K562 (cell line): ENCODE results near the gene ZNF426. TPM values are rescaled to one million over a fixed set of nuclear protein-coding genes. Genes with fewer than 3 reads are reported as not detected.

ENCODE experiments used
- C11orf30 ChIP-seq: fragments of 450-650 bp; IDR thresholded peaks from 2 replicates; pipeline ENCODE4 v1.6.1; 2016; ENCODE audit warnings: low read depth, mild to moderate bottlenecking
- CBX3 ChIP-seq, 2 experiments: IDR thresholded peaks; 1 replicate in 1 of 2; 2 replicates in 1 of 2; pipeline ENCODE4 v1.6.1; 2012; ENCODE audit warnings: inconsistent platforms in 2 of 2, low read length in 2 of 2, borderline replicate concordance in 1 of 2, control low read depth in 1 of 2
- CHD4 ChIP-seq: fragments of 200-600 bp; sonication (generic); IDR thresholded peaks from 3 replicates; pipeline ENCODE4 v1.6.1; 2012; ENCODE audit warnings: low read depth, mild to moderate bottlenecking, mixed read lengths, low read length, inconsistent platforms; ENCODE audit not compliant: insufficient read depth, insufficient replicate concordance, poor library complexity, severe bottlenecking
- CXXC5 ChIP-seq: fragments of 250-450 bp; sonication (Bioruptor Pico); IDR thresholded peaks from 2 replicates; pipeline ENCODE4 v1.8.0; 2022; ENCODE audit warnings: inconsistent platforms, mild to moderate bottlenecking, moderate library complexity
- ESRRB ChIP-seq: fragments of 250-450 bp; sonication (Bioruptor Pico); IDR thresholded peaks from 2 replicates; pipeline ENCODE4 v1.5.0; 2020; ENCODE audit warnings: mild to moderate bottlenecking, moderate library complexity, borderline replicate concordance
- EWSR1 ChIP-seq: fragments of 450-650 bp; IDR thresholded peaks from 2 replicates; pipeline ENCODE4 v1.6.1; 2018; ENCODE audit warnings: borderline replicate concordance, mild to moderate bottlenecking, low read depth, moderate library complexity; ENCODE audit not compliant: partially characterized antibody
- GABPB2 ChIP-seq: fragments of 250-450 bp; sonication (Bioruptor Pico); conservative IDR thresholded peaks from 2 replicates; pipeline ENCODE4 v1.5.1; 2021; ENCODE audit warnings: mild to moderate bottlenecking
- HEY1 ChIP-seq: fragments of 250-450 bp; sonication (Bioruptor Pico); IDR thresholded peaks from 2 replicates; pipeline ENCODE4 v1.5.0; 2020; ENCODE audit warnings: mild to moderate bottlenecking, moderate library complexity, borderline replicate concordance
- KAT8 ChIP-seq: fragments of 450-650 bp; IDR thresholded peaks from 2 replicates; pipeline ENCODE4 v1.6.1; 2016; ENCODE audit warnings: low read depth, mild to moderate bottlenecking
- NRF1 ChIP-seq, 2 experiments: fragments of 450-650 bp; IDR thresholded peaks in 1 of 2; conservative IDR thresholded peaks in 1 of 2; 2 replicates each; pipeline ENCODE4 v1.6.1; 2014; ENCODE audit warnings: mild to moderate bottlenecking in 2 of 2
- PCBP1 ChIP-seq: fragments of 200-400 bp; formaldehyde crosslinking; IDR thresholded peaks from 2 replicates; pipeline ENCODE4 v1.6.1; 2018; ENCODE audit warnings: mild to moderate bottlenecking, low read depth, low read length; ENCODE audit not compliant: poor library complexity, severe bottlenecking
- RBM14 ChIP-seq: fragments of 200-400 bp; formaldehyde crosslinking; IDR thresholded peaks from 2 replicates; pipeline ENCODE4 v1.6.1; 2018; ENCODE audit warnings: low read depth, mild to moderate bottlenecking, low read length, moderate library complexity, borderline replicate concordance; ENCODE audit not compliant: insufficient read depth
- RBM22 ChIP-seq: fragments of 200-400 bp; formaldehyde crosslinking; IDR thresholded peaks from 2 replicates; pipeline ENCODE4 v1.6.1; 2018; ENCODE audit warnings: low read length, low read depth; ENCODE audit not compliant: poor library complexity, severe bottlenecking
- SIN3B ChIP-seq: fragments of 450-650 bp; IDR thresholded peaks from 2 replicates; pipeline ENCODE4 v1.6.1; 2017; ENCODE audit warnings: low read depth, mild to moderate bottlenecking, moderate library complexity
- TEAD1 ChIP-seq, 2 experiments: fragments of 450-650 bp in 1 of 2; sonication (generic) in 1 of 2; formaldehyde crosslinking; IDR thresholded peaks; 2 replicates each; pipeline versions ENCODE4 v1.4.0 to v1.8.0; 2020 to 2022; ENCODE audit warnings: mild to moderate bottlenecking in 2 of 2, missing genetic modification reagents in 1 of 2
- ZNF274 ChIP-seq: IDR thresholded peaks from 2 replicates; pipeline ENCODE4 v1.6.1; 2011; ENCODE audit warnings: low read depth, mild to moderate bottlenecking, low read length, moderate library complexity, borderline replicate concordance
- ZNF584 ChIP-seq: fragments of 200-800 bp; sonication (Bioruptor generic); IDR thresholded peaks from 2 replicates; pipeline ENCODE4 v1.6.1; 2016; ENCODE audit warnings: low read depth, mild to moderate bottlenecking, missing genetic modification characterization, missing compliant biosample characterization
- ZNF76 ChIP-seq: fragments of 250-450 bp; sonication (Bioruptor Pico); IDR thresholded peaks from 2 replicates; pipeline ENCODE4 v1.4.0; 2020; ENCODE audit warnings: mild to moderate bottlenecking, moderate library complexity, borderline replicate concordance
- polyA plus RNA-seq, 8 experiments: library from polyadenylated mRNA; depleted of rRNA in 4 of 8; stranded (reverse) in 5 of 8; unstranded in 3 of 8; fragments of >200 nt; fragmentation: Nextera tagmentation in 2 of 8; fragmentation: Illumina TruSeq in 1 of 8; extraction: Ambion mirVana in 2 of 8; extraction: Trizol in 1 of 8; gene quantifications; 2 replicates each; pipeline versions ENCODE4 v1.2.1 to v1.2.3, GENCODE V29; 2011 to 2014; ENCODE audit warnings: inconsistent platforms in 1 of 8, missing spikeins in 1 of 8
- total RNA-seq, 7 experiments: library from RNA; depleted of rRNA in 6 of 7; stranded (reverse); fragments of >200 nt in 6 of 7; fragmentation: Illumina TruSeq in 2 of 7; extraction: Trizol in 2 of 7; gene quantifications; 2 replicates each; pipeline versions ENCODE4 v1.2.1 to v1.2.3, GENCODE V29; 2011 to 2021; ENCODE audit warnings: low replicate concordance in 1 of 7
- TF ChIP-seq, protein P1 (sequence below): fragments of 250-450 bp; sonication (Bioruptor Pico); IDR thresholded peaks from 2 replicates; pipeline ENCODE4 v1.5.1; 2021; ENCODE audit warnings: mild to moderate bottlenecking
- TF ChIP-seq, protein P2 (sequence below): sonication (generic); formaldehyde crosslinking; IDR thresholded peaks from 2 replicates; pipeline ENCODE4 v1.9.0; 2022; ENCODE audit warnings: mild to moderate bottlenecking, missing genetic modification reagents
- TF ChIP-seq, protein P3 (sequence below), 3 experiments: fragments of 200-800 bp in 1 of 3; sonication (Bioruptor generic) in 1 of 3; sonication (generic) in 1 of 3; formaldehyde crosslinking in 1 of 3; IDR thresholded peaks; 2 replicates each; pipeline versions ENCODE4 v1.6.1 to v1.8.0; 2016 to 2022; ENCODE audit warnings: mild to moderate bottlenecking in 2 of 3, missing compliant biosample characterization in 2 of 3, missing genetic modification characterization in 2 of 3, missing genetic modification reagents in 1 of 3

Gene ZNF426
- total and polyA plus RNA-seq, 9 of the 15 experiments (the other 6 are each of a cell fraction or from before 2014, with no cell fraction given), result 3.2 to 14.3 (median 6.9) TPM

DNA sequence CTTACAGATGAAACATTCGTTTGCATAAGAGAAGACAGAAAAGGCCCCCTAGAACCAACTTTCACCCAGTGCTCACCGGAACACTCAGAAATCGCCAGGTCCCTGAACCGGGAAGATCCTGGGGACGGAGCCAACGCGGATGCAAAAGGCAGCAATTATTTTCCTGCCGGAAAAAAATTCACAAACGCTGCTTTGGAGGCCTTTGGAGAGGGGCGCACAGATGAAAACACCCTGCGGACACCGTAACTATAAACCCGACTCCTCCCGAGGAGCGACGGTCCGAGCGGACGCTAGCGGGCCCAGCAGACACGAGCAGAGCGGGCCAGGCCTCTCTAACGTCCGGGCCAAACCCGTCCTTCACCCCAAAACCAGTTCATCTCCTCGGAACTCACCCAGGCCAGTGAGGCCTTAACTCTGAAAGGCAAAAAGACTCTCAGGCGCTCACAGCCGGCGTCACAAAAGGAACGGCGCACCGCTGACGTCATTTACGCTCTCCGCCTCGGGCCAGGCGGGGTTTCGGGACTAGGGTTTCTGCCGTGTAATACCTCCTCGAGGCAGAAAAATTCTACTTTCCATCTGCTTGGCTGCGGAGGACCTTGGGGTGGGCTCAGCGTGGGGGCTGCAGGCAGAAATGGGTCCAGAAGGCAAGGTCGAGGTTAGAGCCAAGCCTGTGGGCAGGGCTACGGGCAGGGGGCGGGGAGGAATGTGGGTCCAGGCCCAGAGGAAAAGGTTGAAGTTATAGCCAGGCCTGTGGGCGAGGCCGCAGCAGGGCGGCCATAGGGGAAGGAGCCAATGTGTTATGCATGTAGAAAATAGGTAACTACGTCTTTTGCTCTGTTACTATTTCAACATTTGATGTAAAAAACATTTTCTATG is at the start of gene ZNF426 (continued):
- TF ChIP-seq, protein P1, sequence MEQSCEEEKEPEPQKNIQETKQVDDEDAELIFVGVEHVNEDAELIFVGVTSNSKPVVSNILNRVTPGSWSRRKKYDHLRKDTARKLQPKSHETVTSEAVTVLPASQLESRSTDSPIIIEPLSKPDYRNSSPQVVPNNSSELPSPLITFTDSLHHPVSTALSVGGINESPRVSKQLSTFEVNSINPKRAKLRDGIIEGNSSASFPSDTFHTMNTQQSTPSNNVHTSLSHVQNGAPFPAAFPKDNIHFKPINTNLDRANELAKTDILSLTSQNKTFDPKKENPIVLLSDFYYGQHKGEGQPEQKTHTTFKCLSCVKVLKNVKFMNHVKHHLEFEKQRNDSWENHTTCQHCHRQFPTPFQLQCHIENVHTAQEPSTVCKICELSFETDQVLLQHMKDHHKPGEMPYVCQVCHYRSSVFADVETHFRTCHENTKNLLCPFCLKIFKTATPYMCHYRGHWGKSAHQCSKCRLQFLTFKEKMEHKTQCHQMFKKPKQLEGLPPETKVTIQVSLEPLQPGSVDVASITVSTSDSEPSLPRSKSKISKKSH (CRISPR knock-in tag), result no peak
- TF ChIP-seq ZNF76 (CRISPR knock-in tag) (no peak), RBM14 (no peak), RBM22 (no peak), PCBP1 (no peak), EWSR1 (no peak), CXXC5 (CRISPR knock-in tag) (peak; percentile 98), NRF1 (conservative IDR thresholded peaks at IDR 0.05 in 1 of 2, IDR thresholded peaks at IDR 0.05 in 1 of 2) (peak; percentile 27 to 37; a peak in 1 of 4 replicates), SIN3B (peak; percentile 92), GABPB2 (CRISPR knock-in tag) (no peak), HEY1 (CRISPR knock-in tag) (no peak), ZNF274 (no peak), TEAD1 (CRISPR knock-in tag; IDR thresholded peaks at IDR 0.05) (peak in 1 of 2 experiments; percentile 35; a peak in 2 of 4 replicates), C11orf30 (peak; percentile 95), ZNF584 (CRISPR knock-in tag) (0 out of 2 replicates have a peak, but pooled peaks have one; percentile 47), CBX3 (IDR thresholded peaks at IDR 0.05; ENCODE audit: borderline replicate concordance in 1 of 2, low read length in 2 of 2) (peak in 1 of 2 experiments; percentile 54; a peak in 1 of 3 replicates), CHD4 (no peak), ESRRB (CRISPR knock-in tag) (no peak), KAT8 (0 out of 2 replicates have a peak, but pooled peaks have one; percentile 23)
- TF ChIP-seq, protein P2, sequence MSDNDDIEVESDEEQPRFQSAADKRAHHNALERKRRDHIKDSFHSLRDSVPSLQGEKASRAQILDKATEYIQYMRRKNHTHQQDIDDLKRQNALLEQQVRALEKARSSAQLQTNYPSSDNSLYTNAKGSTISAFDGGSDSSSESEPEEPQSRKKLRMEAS (CRISPR knock-in tag), result peak; percentile 63; the same call in 1 of the 2 replicates
- TF ChIP-seq, protein P3, sequence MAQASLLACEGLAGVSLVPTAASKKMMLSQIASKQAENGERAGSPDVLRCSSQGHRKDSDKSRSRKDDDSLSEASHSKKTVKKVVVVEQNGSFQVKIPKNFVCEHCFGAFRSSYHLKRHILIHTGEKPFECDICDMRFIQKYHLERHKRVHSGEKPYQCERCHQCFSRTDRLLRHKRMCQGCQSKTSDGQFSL (CRISPR knock-in tag; IDR thresholded peaks at IDR 0.05), result no peak
- TF ChIP-seq, protein P3 (tag; IDR thresholded peaks at IDR 0.05), result no peak
